IMR-90 (cell line): ENCODE measurements around the gene CDX1. TPM values are rescaled to one million over a fixed set of nuclear protein-coding genes. Genes with fewer than 3 reads are reported as not detected.

Experiments
- ATAC-seq: fragments of 200-7000 bp; cut with Tn5 transposase; 2 replicates; pipeline ENCODE4 v1.9.1; 2020; ENCODE audit warnings: low read depth, mild to moderate bottlenecking, moderate library complexity
- BruUV-seq: library from RNA; stranded (reverse); fragments of 400-500 nt; replicated peaks from 2 replicates; lab custom pipeline; 2021; lab: Mats Ljungman, UMichigan
- CTCF ChIA-PET: fragments of 300-600 bp; formaldehyde crosslinking; extraction: SDS; loops from one replicate; lab custom pipeline; 2021; ENCODE audit warnings: antibody characterized with exemption; lab: Yijun Ruan, JAX
- POLR2A ChIA-PET: fragments of 300-600 bp; sonication (Branson Sonifier 250); formaldehyde crosslinking; loops from one replicate; lab custom pipeline; 2022; ENCODE audit warnings: antibody characterized with exemption; ENCODE audit not compliant: unreplicated experiment; lab: Charles Lee
- DNase-seq: peaks from one replicate; pipeline ENCODE4 v3.0.0; 2013
- H2AFZ ChIP-seq: replicated peaks from 2 replicates; pipeline ENCODE3; 2013; ENCODE audit warnings: low read length, mild to moderate bottlenecking; ENCODE audit not compliant: poor library complexity
- H2AK5ac ChIP-seq: 2 replicates; pipeline ENCODE4 v1.6.1; 2013; ENCODE audit warnings: low read depth, low read length, inconsistent platforms
- H2AK9ac ChIP-seq: replicated peaks from 2 replicates; pipeline ENCODE3; 2013; ENCODE audit warnings: mild to moderate bottlenecking, low read depth, low read length, moderate library complexity; ENCODE audit not compliant: poor library complexity
- H2BK120ac ChIP-seq: 2 replicates; pipeline ENCODE4 v1.6.1; 2013; ENCODE audit warnings: low read depth, low read length, inconsistent platforms
- H2BK15ac ChIP-seq: 3 replicates; pipeline ENCODE4 v1.6.1; 2013; ENCODE audit warnings: low read depth, low read length, inconsistent platforms
- H2BK20ac ChIP-seq: 2 replicates; pipeline ENCODE4 v1.6.1; 2013; ENCODE audit warnings: low read depth, mild to moderate bottlenecking, inconsistent platforms, low read length, moderate library complexity
- H2BK5ac ChIP-seq: 2 replicates; pipeline ENCODE4 v1.6.1; 2013; ENCODE audit warnings: mild to moderate bottlenecking, low read depth, low read length, inconsistent platforms; ENCODE audit not compliant: poor library complexity, severe bottlenecking
- H3K14ac ChIP-seq: replicated peaks from 2 replicates; pipeline ENCODE4 v1.6.1; 2013; ENCODE audit warnings: low read depth, low read length, inconsistent platforms
- H3K18ac ChIP-seq: 2 replicates; pipeline ENCODE4 v1.6.1; 2013; ENCODE audit warnings: low read depth, low read length, control low read depth
- H3K23ac ChIP-seq: 2 replicates; pipeline ENCODE4 v1.6.1; 2013; ENCODE audit warnings: low read depth, low read length, inconsistent platforms
- H3K27ac ChIP-seq: 2 replicates; pipeline ENCODE4 v1.5.1; 2013; ENCODE audit warnings: mild to moderate bottlenecking, control low read depth, low read length; ENCODE audit not compliant: insufficient read depth
- H3K27me3 ChIP-seq: 2 replicates; pipeline ENCODE4 v1.6.1; 2013; ENCODE audit warnings: low read length; ENCODE audit not compliant: control insufficient read depth, insufficient read depth
- H3K36me3 ChIP-seq: 2 replicates; pipeline ENCODE4 v1.6.1; 2013; ENCODE audit warnings: low read length, mixed read lengths; ENCODE audit not compliant: control insufficient read depth, insufficient read depth
- H3K4ac ChIP-seq: 2 replicates; pipeline ENCODE4 v1.6.1; 2013; ENCODE audit warnings: low read depth, low read length, inconsistent platforms
- H3K4me1 ChIP-seq: 2 replicates; pipeline ENCODE4 v1.6.1; 2013; ENCODE audit warnings: low read length, mixed read lengths; ENCODE audit not compliant: control insufficient read depth, insufficient read depth
- H3K4me2 ChIP-seq: 2 replicates; pipeline ENCODE4 v1.6.1; 2013; ENCODE audit warnings: low read depth, mild to moderate bottlenecking, control low read depth, low read length, moderate library complexity
- H3K4me3 ChIP-seq: 2 replicates; pipeline ENCODE4 v1.5.1; 2013; ENCODE audit warnings: low read depth, mild to moderate bottlenecking, control low read depth, low read length, moderate library complexity; ENCODE audit not compliant: insufficient read depth
- H3K56ac ChIP-seq: 2 replicates; pipeline ENCODE4 v1.6.1; 2013; ENCODE audit warnings: low read length, inconsistent platforms; ENCODE audit not compliant: insufficient read depth; ENCODE audit errors: extremely low read depth
- H3K79me1 ChIP-seq, 2 experiments: 2 replicates each; pipeline ENCODE4 v1.6.1; 2013; ENCODE audit warnings: low read length in 2 of 2, inconsistent platforms in 1 of 2, low read depth in 1 of 2
- H3K9ac ChIP-seq: 2 replicates; pipeline ENCODE4 v1.6.1; 2013; ENCODE audit warnings: low read depth, low read length, control low read depth
- H3K9me1 ChIP-seq: 2 replicates; pipeline ENCODE4 v1.6.1; 2013; ENCODE audit warnings: low read length, inconsistent platforms; ENCODE audit not compliant: insufficient read depth
- H3K9me3 ChIP-seq: 2 replicates; pipeline ENCODE4 v1.6.1; 2013; ENCODE audit warnings: low read length; ENCODE audit not compliant: control insufficient read depth, insufficient read depth
- H4K20me1 ChIP-seq: 2 replicates; pipeline ENCODE4 v1.6.1; 2013; ENCODE audit warnings: low read length, inconsistent platforms; ENCODE audit not compliant: insufficient read depth
- H4K5ac ChIP-seq: 2 replicates; pipeline ENCODE4 v1.6.1; 2013; ENCODE audit warnings: mild to moderate bottlenecking, low read depth, low read length, control low read depth
- H4K8ac ChIP-seq, 2 experiments: 2 replicates each; pipeline ENCODE4 v1.6.1; 2013; ENCODE audit warnings: low read depth in 2 of 2, low read length in 2 of 2, control low read depth in 1 of 2, inconsistent platforms in 1 of 2
- H4K91ac ChIP-seq: 2 replicates; pipeline ENCODE4 v1.6.1; 2013; ENCODE audit warnings: low read depth, low read length, inconsistent platforms; ENCODE audit not compliant: insufficient read depth
- BHLHE40 ChIP-seq: fragments of 150-350 bp; IDR thresholded peaks from 2 replicates; pipeline ENCODE4 v1.6.1; 2016; ENCODE audit warnings: mild to moderate bottlenecking, low read depth, low read length
- CEBPB ChIP-seq: IDR thresholded peaks from 2 replicates; pipeline ENCODE4 v1.6.1; 2012; ENCODE audit warnings: low read depth, low read length, improper control_type of control experiment
- CHD1 ChIP-seq: IDR thresholded peaks from 2 replicates; pipeline ENCODE4 v1.6.1; 2012; ENCODE audit warnings: low read depth, low read length, improper control_type of control experiment
- FOS ChIP-seq: fragments of 150-350 bp; IDR thresholded peaks from 2 replicates; pipeline ENCODE4 v1.6.1; 2016; ENCODE audit warnings: low read depth, low read length
- MAFK ChIP-seq: IDR thresholded peaks from 2 replicates; pipeline ENCODE4 v1.6.1; 2012; ENCODE audit warnings: low read depth, low read length, improper control_type of control experiment
- MAZ ChIP-seq: IDR thresholded peaks from 2 replicates; pipeline ENCODE4 v1.6.1; 2012; ENCODE audit warnings: low read depth, mild to moderate bottlenecking, low read length, improper control_type of control experiment, moderate library complexity, borderline replicate concordance
- NFE2L2 ChIP-seq: fragments of 150-350 bp; IDR thresholded peaks from 2 replicates; pipeline ENCODE4 v1.6.1; 2016; ENCODE audit warnings: low read depth, mild to moderate bottlenecking, low read length
- POLR2A ChIP-seq: IDR thresholded peaks from 2 replicates; pipeline ENCODE4 v1.6.1; 2012; ENCODE audit warnings: mild to moderate bottlenecking, low read depth, low read length
- RFX5 ChIP-seq: IDR thresholded peaks from 2 replicates; pipeline ENCODE4 v1.8.0; 2012; ENCODE audit warnings: low read depth, mild to moderate bottlenecking, low read length, moderate library complexity
- SMC3 ChIP-seq: fragments of 150-350 bp; IDR thresholded peaks from 2 replicates; pipeline ENCODE4 v1.6.1; 2016; ENCODE audit warnings: low read depth, mild to moderate bottlenecking, antibody characterized with exemption, low read length, moderate library complexity
- WGBS, 2 experiments: methylation state at CpG; one replicate each; pipeline versions ENCODE4 v1.1.5 to v1.1.7; 2013; ENCODE audit warnings: missing lambda C conversion rate in 2 of 2; ENCODE audit not compliant: insufficient read length in 1 of 2; ENCODE audit errors: extremely low coverage in 2 of 2; 5-methylcytosine and 5-hydroxymethylcytosine counted together
- dilution Hi-C: fragments of 300-500 bp; cut with HindIII; formaldehyde crosslinking; loops from one replicate; pipeline ENCODE4 v1.14.3; 2018; ENCODE audit warnings: low sequenced_read_pairs; ENCODE audit not compliant: unreplicated experiment
- in situ Hi-C: fragments of 300-500 bp; cut with MboI; formaldehyde crosslinking; loops from 3 replicates; pipeline ENCODE4 v1.14.3; 2019; ENCODE audit warnings: low sequenced_read_pairs, inconsistent platforms, mixed read lengths
- intact Hi-C: fragments of 100-400 bp; cut with micrococcal nuclease; formaldehyde crosslinking; loops from 2 replicates; pipeline ENCODE4 v1.10.0; 2022
- polyA plus RNA-seq, 3 experiments: library from polyadenylated mRNA; depleted of rRNA; stranded (reverse); fragments of >200 nt; gene quantifications; 2 replicates each; pipeline ENCODE4 v1.2.3, GENCODE V29; 2012; ENCODE audit warnings: low replicate concordance in 1 of 3
- total RNA-seq: library from RNA; depleted of rRNA; stranded (reverse); fragments of >200 nt; gene quantifications from 2 replicates; pipeline ENCODE4 v1.2.3, GENCODE V29; 2012
- TF ChIP-seq, protein P1 (sequence below): fragments of 150-350 bp; IDR thresholded peaks from 2 replicates; pipeline ENCODE4 v1.6.1; 2017; ENCODE audit warnings: mild to moderate bottlenecking, antibody characterized with exemption, low read length, low read depth
- TF ChIP-seq, protein P2 (sequence below): conservative IDR thresholded peaks from 2 replicates; pipeline ENCODE4 v1.5.1; 2012; ENCODE audit warnings: mild to moderate bottlenecking, low read depth, low read length, improper control_type of control experiment

Gene CDX1
- total and polyA plus RNA-seq, 2 of the 4 experiments (the other 2 are of a cell fraction): 0.18 to 0.24 TPM

- peak overlapping the region; percentile 62; the same call in 1 of the 2 replicates for H2AK5ac ChIP-seq
- H3K4ac ChIP-seq: peak overlapping the region; percentile 93
- ChIA-PET CTCF (no interaction called here), POLR2A (no interaction called here)
- no peak overlapping the region for H4K8ac ChIP-seq
- no peak overlapping the region for H3K18ac ChIP-seq
- H2BK120ac ChIP-seq: peak overlapping the region; percentile 91
- peaks cover 35% of the 10 kb centered on the region for H3K9me1 ChIP-seq
- H3K79me1 ChIP-seq: peaks cover 2 to 58% of the 10 kb centered on the region in 2 experiments
- no peak overlapping the region for H3K9ac ChIP-seq
- peak overlapping the region; percentile 94; the same call in 1 of the 2 replicates for H2BK20ac ChIP-seq
- no peaks in the 10 kb centered on the region for H3K9me3 ChIP-seq
- peaks cover 39% of the 10 kb centered on the region for H3K4me1 ChIP-seq
- dilution Hi-C loops: no loop called here
- in situ Hi-C loops: no loop called here
- no peak overlapping the region for H2BK5ac ChIP-seq
- peaks cover 16% of the 10 kb centered on the region; the same call in 1 of the 2 replicates for H3K36me3 ChIP-seq
- ATAC-seq: no peak
- no peak overlapping the region for H4K5ac ChIP-seq
- 38% methylated on average over 2 of the region's 3 CpGs; no CpG with 5 or more reads in 1 of the 2 experiments for WGBS, 2 experiments
- no peak overlapping the region for H3K56ac ChIP-seq
- no peak overlapping the region; the same call in 1 of the 2 replicates for H4K91ac ChIP-seq
- H3K23ac ChIP-seq: no peak overlapping the region
- peak overlapping the region; percentile 60 for H2AK9ac ChIP-seq
- TF ChIP-seq POLR2A: no peak
- no peak for TF ChIP-seq NFE2L2
- no peak for TF ChIP-seq BHLHE40
- no peak for TF ChIP-seq MAFK
- no peak for TF ChIP-seq SMC3
- no peak for TF ChIP-seq MAZ
- no peak for TF ChIP-seq RFX5
- no peak for TF ChIP-seq FOS
- TF ChIP-seq, protein P1, sequence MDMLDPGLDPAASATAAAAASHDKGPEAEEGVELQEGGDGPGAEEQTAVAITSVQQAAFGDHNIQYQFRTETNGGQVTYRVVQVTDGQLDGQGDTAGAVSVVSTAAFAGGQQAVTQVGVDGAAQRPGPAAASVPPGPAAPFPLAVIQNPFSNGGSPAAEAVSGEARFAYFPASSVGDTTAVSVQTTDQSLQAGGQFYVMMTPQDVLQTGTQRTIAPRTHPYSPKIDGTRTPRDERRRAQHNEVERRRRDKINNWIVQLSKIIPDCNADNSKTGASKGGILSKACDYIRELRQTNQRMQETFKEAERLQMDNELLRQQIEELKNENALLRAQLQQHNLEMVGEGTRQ: no peak
- no peak for TF ChIP-seq CEBPB
- no peak for TF ChIP-seq CHD1
- TF ChIP-seq, protein P2, sequence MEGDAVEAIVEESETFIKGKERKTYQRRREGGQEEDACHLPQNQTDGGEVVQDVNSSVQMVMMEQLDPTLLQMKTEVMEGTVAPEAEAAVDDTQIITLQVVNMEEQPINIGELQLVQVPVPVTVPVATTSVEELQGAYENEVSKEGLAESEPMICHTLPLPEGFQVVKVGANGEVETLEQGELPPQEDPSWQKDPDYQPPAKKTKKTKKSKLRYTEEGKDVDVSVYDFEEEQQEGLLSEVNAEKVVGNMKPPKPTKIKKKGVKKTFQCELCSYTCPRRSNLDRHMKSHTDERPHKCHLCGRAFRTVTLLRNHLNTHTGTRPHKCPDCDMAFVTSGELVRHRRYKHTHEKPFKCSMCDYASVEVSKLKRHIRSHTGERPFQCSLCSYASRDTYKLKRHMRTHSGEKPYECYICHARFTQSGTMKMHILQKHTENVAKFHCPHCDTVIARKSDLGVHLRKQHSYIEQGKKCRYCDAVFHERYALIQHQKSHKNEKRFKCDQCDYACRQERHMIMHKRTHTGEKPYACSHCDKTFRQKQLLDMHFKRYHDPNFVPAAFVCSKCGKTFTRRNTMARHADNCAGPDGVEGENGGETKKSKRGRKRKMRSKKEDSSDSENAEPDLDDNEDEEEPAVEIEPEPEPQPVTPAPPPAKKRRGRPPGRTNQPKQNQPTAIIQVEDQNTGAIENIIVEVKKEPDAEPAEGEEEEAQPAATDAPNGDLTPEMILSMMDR: no peak
- no peak overlapping the region for H3K27ac ChIP-seq
- H3K14ac ChIP-seq: no peak overlapping the region
- H4K20me1 ChIP-seq: peaks cover 24% of the 10 kb centered on the region
- no peak overlapping the region for H3K4me3 ChIP-seq
- no peaks in the 10 kb centered on the region for H3K27me3 ChIP-seq
- DNase-seq: no peak
- no peak overlapping the region for H3K4me2 ChIP-seq
- peak overlapping the region; percentile 29; the same call in 1 of the 3 replicates for H2BK15ac ChIP-seq
- intact Hi-C loops: no loop called here
- H2AFZ ChIP-seq: no peak overlapping the region
- no TSS peak for BruUV-seq
Measured at GRCh38 chr5:150157168-150157567, 9.4 kb upstream of the CDX1 start.
